ENCODE results near the gene FAM114A1. TPM values are rescaled to one million over a fixed set of nuclear protein-coding genes. Genes with fewer than 3 reads are reported as not detected.

Gene FAM114A1
- 1 to 10 TPM; 1.7 to 1.9 TPM for total RNA-seq

GRCh38 chr4:38867478-38868058, at the start of gene FAM114A1:
TSS of gene FAM114A1 (plus strand) at chr4:38867806. CDS start at chr4:38878079, 10,273 bp downstream.
- no peaks in the 10 kb centered on the region for H3K36me3 Mint-ChIP-seq
- ATAC-seq = peak; percentile 96 to 98

DNA sequence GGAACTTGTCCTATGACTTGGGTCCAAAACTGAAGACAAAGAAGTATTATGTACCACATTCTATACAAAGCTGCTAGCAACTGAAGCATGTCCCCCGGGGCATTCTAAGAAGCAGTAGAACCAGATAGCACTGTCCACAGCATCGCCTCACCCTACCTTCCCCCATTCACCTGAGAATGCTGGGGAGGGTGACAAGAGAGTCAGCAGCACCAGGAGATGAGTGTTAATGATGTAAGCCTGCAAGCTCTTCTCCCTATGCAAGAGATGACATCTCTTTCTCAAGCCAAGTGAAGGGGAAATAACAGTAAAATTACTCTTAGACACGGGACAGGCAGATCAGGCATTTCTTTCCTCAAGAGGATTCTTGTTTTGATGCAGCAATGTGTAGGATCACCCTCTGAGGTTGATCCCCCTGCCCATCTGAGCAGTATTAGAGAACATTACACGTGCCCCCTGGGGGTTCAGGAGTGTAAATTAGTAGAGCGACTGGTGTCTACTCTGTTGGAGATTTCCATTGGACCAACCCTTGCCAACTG, 49.1 kb upstream of the FAM114A1 start:
- no peak overlapping the region for H3K4me3 Mint-ChIP-seq
- H3K4me1 Mint-ChIP-seq (ENCODE audit: low read depth in 2 of 2) = peaks cover 20 to 29% of the 10 kb centered on the region in 2 donors
- H3K36me3 Mint-ChIP-seq = peaks cover 19% of the 10 kb centered on the region
- DNase-seq (ENCODE audit: low spot score) = no peak
- peaks cover 3% of the 10 kb centered on the region for H3K9me3 Mint-ChIP-seq
- peak overlapping the region in 1 of 2 donors; percentile 35 for H3K27ac Mint-ChIP-seq
- ATAC-seq = no peak
- no peaks in the 10 kb centered on the region for H3K27me3 Mint-ChIP-seq

More at GRCh38 chr4:38867478-38868058, at the start of gene FAM114A1:
- Mint-ChIP-seq H3K9me3 (no peaks in the 10 kb centered on the region), H3K27ac (no peak within 1 kb of the TSS), H3K4me1 (ENCODE audit: low read depth in 2 of 2) (peaks cover 10 to 11% of the 10 kb centered on the region in 2 donors), H3K27me3 (peaks cover 26 to 31% of the 10 kb centered on the region in 2 donors), H3K4me3 (peak within 1 kb of the TSS; percentile 71)
- peak; percentile 67 for DNase-seq (ENCODE audit: low spot score)

- ATAC-seq = peak; percentile 58 to 76
- peak overlapping the region; percentile 72 for H3K4me3 Mint-ChIP-seq
Measured at GRCh38 chr4:38819569-38819968, 48.0 kb upstream of the FAM114A1 start.

GRCh38 chr4:38820329-38821061, 47.1 kb upstream of the FAM114A1 start:
- peaks cover 19% of the 10 kb centered on the region for H3K36me3 Mint-ChIP-seq
- peak overlapping the region; percentile 72 for H3K4me3 Mint-ChIP-seq
- H3K27me3 Mint-ChIP-seq = no peaks in the 10 kb centered on the region
- peaks cover 20 to 28% of the 10 kb centered on the region in 2 donors for H3K4me1 Mint-ChIP-seq (ENCODE audit: low read depth in 2 of 2)
- ATAC-seq (peak; percentile 64 to 76), DNase-seq (ENCODE audit: low spot score) (no peak)
- H3K9me3 Mint-ChIP-seq = peaks cover 3% of the 10 kb centered on the region
- peak overlapping the region; percentile 68 to 71 for H3K27ac Mint-ChIP-seq

More at GRCh38 chr4:38819569-38819968, 48.0 kb upstream of the FAM114A1 start:
- Mint-ChIP-seq H3K4me1 (ENCODE audit: low read depth in 2 of 2) (peaks cover 20 to 28% of the 10 kb centered on the region in 2 donors), H3K9me3 (peaks cover 3% of the 10 kb centered on the region), H3K36me3 (peaks cover 19% of the 10 kb centered on the region), H3K27me3 (no peaks in the 10 kb centered on the region), H3K27ac (peak overlapping the region; percentile 68 to 71)
- no peak for DNase-seq (ENCODE audit: low spot score)

DNA sequence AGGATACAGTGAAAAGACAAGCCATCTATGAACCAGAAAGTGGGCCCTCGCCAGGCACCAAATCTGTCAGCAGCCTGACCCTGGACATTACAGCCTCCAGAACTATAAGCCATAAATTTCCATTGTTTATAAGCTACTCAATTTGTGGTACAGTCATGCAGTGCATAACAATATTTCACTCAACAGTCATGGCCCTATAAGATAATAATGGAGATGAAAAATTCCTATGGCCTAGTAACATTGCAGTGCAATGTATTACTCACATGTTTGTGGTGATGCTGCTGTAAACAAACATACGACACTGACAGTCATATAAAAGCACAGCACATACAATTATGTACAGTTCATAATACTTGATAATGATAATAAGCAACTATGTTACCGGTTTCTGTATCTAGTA, 45.9 kb upstream of the FAM114A1 start:
- H3K9me3 Mint-ChIP-seq = peaks cover 3% of the 10 kb centered on the region
- ATAC-seq = no peak
- H3K4me3 Mint-ChIP-seq = no peak overlapping the region
- no peak for DNase-seq (ENCODE audit: low spot score)
- H3K36me3 Mint-ChIP-seq = peaks cover 16% of the 10 kb centered on the region
- no peaks in the 10 kb centered on the region for H3K27me3 Mint-ChIP-seq
- peaks cover 20 to 28% of the 10 kb centered on the region in 2 donors for H3K4me1 Mint-ChIP-seq (ENCODE audit: low read depth in 2 of 2)
- no peak overlapping the region for H3K27ac Mint-ChIP-seq

- peaks cover 20 to 28% of the 10 kb centered on the region in 2 donors for H3K4me1 Mint-ChIP-seq (ENCODE audit: low read depth in 2 of 2)
- no peak for ATAC-seq
- no peak for DNase-seq (ENCODE audit: low spot score)
- no peak overlapping the region for H3K4me3 Mint-ChIP-seq
- no peaks in the 10 kb centered on the region for H3K27me3 Mint-ChIP-seq
- peak overlapping the region in 1 of 2 donors; percentile 25 for H3K27ac Mint-ChIP-seq
- peaks cover 3% of the 10 kb centered on the region for H3K9me3 Mint-ChIP-seq
- H3K36me3 Mint-ChIP-seq = peaks cover 16% of the 10 kb centered on the region
Measured at GRCh38 chr4:38822748-38823303, 44.8 kb upstream of the FAM114A1 start.

DNA sequence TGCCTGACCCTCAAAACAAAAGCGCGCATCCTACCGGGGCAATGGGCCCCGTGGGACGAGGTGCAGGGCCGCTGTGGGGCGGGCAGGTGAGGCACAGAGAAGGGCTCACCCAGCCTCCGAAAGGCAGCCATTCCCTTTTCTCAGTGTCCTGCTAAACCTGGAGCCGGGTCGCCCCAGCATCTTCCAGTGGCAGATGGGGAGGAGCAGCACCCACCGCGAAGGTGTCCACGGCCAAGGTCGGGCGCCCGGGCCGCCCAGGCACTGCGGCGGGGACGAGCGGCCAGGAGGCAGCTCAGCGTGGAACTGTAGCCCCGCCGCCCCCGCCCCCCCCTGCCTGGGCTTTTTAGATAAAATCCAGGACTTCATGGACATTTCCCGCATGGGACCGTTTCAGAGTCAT, 43.8 kb upstream of the FAM114A1 start:
- Mint-ChIP-seq H3K27ac (no peak overlapping the region), H3K4me3 (no peak overlapping the region), H3K27me3 (no peaks in the 10 kb centered on the region), H3K36me3 (peaks cover 16% of the 10 kb centered on the region), H3K4me1 (ENCODE audit: low read depth in 2 of 2) (peaks cover 20 to 21% of the 10 kb centered on the region in 2 donors), H3K9me3 (peaks cover 3% of the 10 kb centered on the region)
- ATAC-seq (no peak), DNase-seq (ENCODE audit: low spot score) (no peak)

DNA sequence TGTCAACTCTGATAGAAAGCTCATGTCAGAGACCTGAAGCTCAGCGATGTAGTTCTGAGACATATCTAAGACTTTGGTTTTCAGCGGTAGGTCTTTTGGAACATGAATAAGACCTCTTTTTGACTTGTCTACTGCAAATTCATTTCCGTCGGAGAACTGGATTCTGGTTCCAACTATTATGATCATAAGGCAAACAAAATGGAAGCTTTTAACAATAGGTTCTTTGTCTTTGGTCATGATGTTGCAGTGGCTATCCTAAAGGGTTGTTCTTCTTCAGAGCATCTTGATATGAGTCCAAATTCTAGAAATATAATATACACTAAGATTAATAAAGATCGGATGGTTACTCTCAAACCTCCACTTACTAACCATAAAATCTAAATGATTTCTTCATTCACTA, 38.4 kb upstream of the FAM114A1 start:
- no peak for ATAC-seq
- Mint-ChIP-seq H3K4me1 (ENCODE audit: low read depth in 2 of 2) (peaks cover 6 to 9% of the 10 kb centered on the region in 2 donors), H3K27me3 (no peaks in the 10 kb centered on the region), H3K4me3 (no peak overlapping the region), H3K27ac (no peak overlapping the region), H3K36me3 (peaks cover 11% of the 10 kb centered on the region), H3K9me3 (peaks cover 4% of the 10 kb centered on the region)
- DNase-seq (ENCODE audit: low spot score) = no peak

DNA sequence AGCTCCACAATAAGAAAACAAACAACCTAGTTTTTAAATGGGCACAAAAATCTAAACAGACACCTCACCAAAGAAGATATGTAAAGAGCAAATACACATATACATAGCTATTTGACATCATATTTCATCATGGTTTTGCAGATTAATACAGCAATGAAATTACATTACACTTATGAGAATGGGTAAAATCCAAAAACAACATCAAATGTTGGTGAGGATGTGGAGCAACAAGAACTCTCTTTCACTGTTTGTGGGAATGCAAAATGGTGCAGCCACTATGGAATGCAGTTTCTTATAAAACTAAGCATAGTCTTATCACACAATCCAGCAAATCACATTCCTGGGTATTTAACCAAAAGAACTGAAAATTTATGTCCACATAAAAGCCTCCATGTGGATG, 36.0 kb upstream of the FAM114A1 start:
- no peak overlapping the region for H3K4me3 Mint-ChIP-seq
- ATAC-seq = no peak

DNA sequence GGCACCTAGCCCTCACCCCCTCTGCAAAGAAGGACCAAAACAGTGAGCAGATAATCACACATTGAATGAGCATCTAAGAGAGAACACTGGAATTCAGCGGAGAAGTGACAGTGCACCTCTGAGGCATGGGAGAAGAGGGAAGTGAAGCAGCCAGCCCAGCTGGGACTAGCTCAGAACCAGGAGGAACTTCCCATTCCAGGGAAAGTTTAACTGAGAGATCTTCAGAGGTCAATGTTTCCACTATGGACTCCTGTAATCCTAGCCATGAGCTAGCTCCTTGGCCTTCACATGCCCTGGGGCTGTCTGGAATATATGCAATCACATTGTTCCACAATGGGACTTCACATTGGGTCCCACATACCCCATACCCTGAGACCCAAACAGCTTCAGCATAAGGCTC, 35.4 kb upstream of the FAM114A1 start:
- H3K4me1 Mint-ChIP-seq (ENCODE audit: low read depth in 2 of 2) = peaks cover 10 to 11% of the 10 kb centered on the region in 2 donors
- H3K4me3 Mint-ChIP-seq = no peak overlapping the region
- H3K9me3 Mint-ChIP-seq = peaks cover 10% of the 10 kb centered on the region
- ATAC-seq (no peak), DNase-seq (ENCODE audit: low spot score) (no peak)
- H3K36me3 Mint-ChIP-seq = peaks cover 22% of the 10 kb centered on the region
- H3K27ac Mint-ChIP-seq = no peak overlapping the region
- H3K27me3 Mint-ChIP-seq = no peaks in the 10 kb centered on the region

More for the DNA sequence above, 36.0 kb upstream of the FAM114A1 start:
- H3K27ac Mint-ChIP-seq = no peak overlapping the region
- peaks cover 6 to 9% of the 10 kb centered on the region in 2 donors for H3K4me1 Mint-ChIP-seq (ENCODE audit: low read depth in 2 of 2)
- peaks cover 10% of the 10 kb centered on the region for H3K9me3 Mint-ChIP-seq
- H3K27me3 Mint-ChIP-seq = no peaks in the 10 kb centered on the region
- DNase-seq (ENCODE audit: low spot score) = no peak
- peaks cover 22% of the 10 kb centered on the region for H3K36me3 Mint-ChIP-seq

DNA sequence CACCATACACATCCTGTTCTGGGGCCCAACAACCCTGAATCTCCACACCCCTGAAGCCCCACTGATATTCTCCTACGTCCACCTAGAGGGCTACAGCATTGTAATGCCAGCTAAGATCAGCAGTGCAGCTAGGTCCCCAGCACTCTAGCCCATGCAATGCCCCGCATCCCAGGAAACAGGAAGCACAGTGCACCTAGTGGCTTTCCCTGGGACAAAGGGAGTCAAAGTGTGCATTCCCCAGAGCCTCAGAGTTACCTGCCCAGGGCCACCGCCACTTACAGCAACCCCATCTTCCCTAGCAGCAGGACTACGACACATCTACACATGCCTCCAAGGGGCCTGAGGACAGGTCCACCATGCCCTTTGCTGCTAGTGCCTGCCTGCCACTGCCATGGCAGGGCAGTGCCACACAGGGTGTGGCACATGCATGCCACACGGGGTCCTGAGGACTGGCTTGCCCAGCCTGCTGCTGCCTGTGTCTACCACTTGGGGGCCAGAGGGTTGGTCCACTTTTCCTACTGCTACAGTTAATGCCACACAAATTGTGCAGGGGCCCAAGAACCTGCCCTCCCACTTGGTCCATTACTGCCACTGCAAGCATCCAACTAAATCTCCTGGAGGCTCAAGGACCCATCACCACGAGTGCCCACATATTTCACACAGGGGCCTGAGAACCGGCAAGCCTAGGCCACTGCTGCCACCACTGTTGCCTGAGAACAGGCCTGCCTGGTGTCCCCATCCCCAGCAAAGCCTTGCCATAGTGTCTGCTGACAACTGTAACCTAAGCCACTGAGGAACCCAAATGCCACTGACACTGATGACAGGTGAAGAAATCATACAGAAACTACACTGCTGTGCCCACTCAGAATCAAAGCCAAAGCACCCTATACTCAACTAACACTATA, 34.7 kb upstream of the FAM114A1 start:
- H3K4me3 Mint-ChIP-seq = no peak overlapping the region
- no peak for DNase-seq (ENCODE audit: low spot score)
- H3K27ac Mint-ChIP-seq = peak overlapping the region in 1 of 2 donors; percentile 15
- H3K4me1 Mint-ChIP-seq (ENCODE audit: low read depth in 2 of 2) = peaks cover 17 to 18% of the 10 kb centered on the region in 2 donors
- H3K36me3 Mint-ChIP-seq = peaks cover 22% of the 10 kb centered on the region
- ATAC-seq = no peak
- peaks cover 10% of the 10 kb centered on the region for H3K9me3 Mint-ChIP-seq
- no peaks in the 10 kb centered on the region for H3K27me3 Mint-ChIP-seq

GRCh38 chr4:38834570-38834969, 33.0 kb upstream of the FAM114A1 start:
- Mint-ChIP-seq H3K27ac (no peak overlapping the region), H3K4me1 (ENCODE audit: low read depth in 2 of 2) (peaks cover 23 to 27% of the 10 kb centered on the region in 2 donors), H3K4me3 (no peak overlapping the region), H3K9me3 (peaks cover 10% of the 10 kb centered on the region), H3K27me3 (no peaks in the 10 kb centered on the region), H3K36me3 (peaks cover 22% of the 10 kb centered on the region)
- DNase-seq (ENCODE audit: low spot score) = no peak
- no peak for ATAC-seq

GRCh38 chr4:38837334-38837733, 30.3 kb upstream of the FAM114A1 start:
- Mint-ChIP-seq H3K4me1 (ENCODE audit: low read depth in 2 of 2) (peaks cover 19 to 21% of the 10 kb centered on the region in 2 donors), H3K9me3 (peaks cover 10% of the 10 kb centered on the region), H3K4me3 (peak overlapping the region; percentile 47), H3K27me3 (no peaks in the 10 kb centered on the region), H3K36me3 (peaks cover 22% of the 10 kb centered on the region), H3K27ac (peak overlapping the region; percentile 34 to 55)
- DNase-seq (ENCODE audit: low spot score) = no peak
- peak in 1 of 2 donors; percentile 68 for ATAC-seq

Data from natural killer cell treated with Interleukin-12 subunit alpha and Interleukin-12 subunit beta and Interleukin-15 and Interleukin-18, amount 100 ng/mL, for 72 hours (primary cell).